Gastrocnemius medialis (tissue), 4 donors: ENCODE data around the gene MYRIP. TPM values are rescaled to one million over a fixed set of nuclear protein-coding genes. Genes with fewer than 3 reads are reported as not detected.

Experiments used
- ATAC-seq, 2 donors: fragments of 150-250 bp; one replicate each; pipeline ENCODE4 v1.9.1; 2016
- DNase-seq, 2 donors: peaks; one replicate each; pipeline ENCODE4 v3.0.0-alpha.2; 2019
- H3K27ac ChIP-seq, 4 donors: fragments of 200-600 bp; sonication (generic); 1 replicate in 1 of 4; 2 replicates in 3 of 4; pipeline ENCODE4 v1.5.1; 2016 to 2018; ENCODE audit warnings: mild to moderate bottlenecking in 2 of 4, moderate library complexity in 1 of 4
- H3K27me3 ChIP-seq, 3 donors: fragments of 200-600 bp; sonication (generic) in 2 of 3; 1 replicate in 1 of 3; 2 replicates in 2 of 3; pipeline versions ENCODE4 v1.5.1 to v1.6.0; 2016 to 2019; ENCODE audit warnings: mild to moderate bottlenecking in 1 of 3, moderate library complexity in 1 of 3
- H3K36me3 ChIP-seq, 2 donors: fragments of 200-600 bp; sonication (generic) in 1 of 2; one replicate each; pipeline ENCODE4 v1.5.1; 2017 to 2018
- H3K4me1 ChIP-seq, 2 donors: fragments of 200-600 bp; sonication (generic) in 1 of 2; one replicate each; pipeline ENCODE4 v1.5.1; 2016 to 2017; ENCODE audit warnings: mild to moderate bottlenecking in 2 of 2
- H3K4me3 ChIP-seq, 4 donors: fragments of 200-600 bp; sonication (generic) in 3 of 4; 1 replicate in 1 of 4; 2 replicates in 3 of 4; pipeline ENCODE4 v1.5.1; 2016 to 2019; ENCODE audit warnings: mild to moderate bottlenecking in 2 of 4
- H3K9me3 ChIP-seq, 3 donors: fragments of 200-600 bp; sonication (generic) in 2 of 3; 1 replicate in 1 of 3; 2 replicates in 2 of 3; pipeline ENCODE4 v1.5.1; 2016 to 2019
- POLR2A ChIP-seq, 2 donors: fragments of 450-650 bp; IDR thresholded peaks; one replicate each; pipeline ENCODE4 v1.6.1; 2017; ENCODE audit warnings: antibody characterized with exemption in 2 of 2, mild to moderate bottlenecking in 2 of 2, moderate library complexity in 2 of 2
- in situ Hi-C, 4 donors: fragments of 200-750 bp; cut with MboI; loops; one replicate each; pipeline versions ENCODE4 v1.15.0 to v1.8.0; 2017; ENCODE audit warnings: low sequenced_read_pairs in 4 of 4
- intact Hi-C: fragments of 100-400 bp; cut with DNase I; formaldehyde crosslinking; loops from one replicate; pipeline ENCODE4 v1.15.1; 2023; ENCODE audit warnings: low total_unique reads
- total RNA-seq, 4 donors: library from RNA; depleted of rRNA; stranded (reverse); fragments of >200 nt; gene quantifications; one replicate each; pipeline versions ENCODE4 v1.1.0 to v1.2.3, GENCODE V29; 2016
- TF ChIP-seq, protein P1 (sequence below), 5 experiments: fragments of 450-650 bp in 3 of 5; fragments of 200-600 bp in 2 of 5; sonication (generic) in 2 of 5; IDR thresholded peaks in 4 of 5; conservative IDR thresholded peaks in 1 of 5; 1 replicate in 4 of 5; 2 replicates in 1 of 5; pipeline ENCODE4 v1.5.1; 2016 to 2019; ENCODE audit warnings: antibody characterized with exemption in 5 of 5, mild to moderate bottlenecking in 3 of 5, moderate library complexity in 3 of 5

MYRIP gene
- total RNA-seq, 4 donors from 2014 or later: 0.66 to 1.9 (median 1.5) TPM

DNA sequence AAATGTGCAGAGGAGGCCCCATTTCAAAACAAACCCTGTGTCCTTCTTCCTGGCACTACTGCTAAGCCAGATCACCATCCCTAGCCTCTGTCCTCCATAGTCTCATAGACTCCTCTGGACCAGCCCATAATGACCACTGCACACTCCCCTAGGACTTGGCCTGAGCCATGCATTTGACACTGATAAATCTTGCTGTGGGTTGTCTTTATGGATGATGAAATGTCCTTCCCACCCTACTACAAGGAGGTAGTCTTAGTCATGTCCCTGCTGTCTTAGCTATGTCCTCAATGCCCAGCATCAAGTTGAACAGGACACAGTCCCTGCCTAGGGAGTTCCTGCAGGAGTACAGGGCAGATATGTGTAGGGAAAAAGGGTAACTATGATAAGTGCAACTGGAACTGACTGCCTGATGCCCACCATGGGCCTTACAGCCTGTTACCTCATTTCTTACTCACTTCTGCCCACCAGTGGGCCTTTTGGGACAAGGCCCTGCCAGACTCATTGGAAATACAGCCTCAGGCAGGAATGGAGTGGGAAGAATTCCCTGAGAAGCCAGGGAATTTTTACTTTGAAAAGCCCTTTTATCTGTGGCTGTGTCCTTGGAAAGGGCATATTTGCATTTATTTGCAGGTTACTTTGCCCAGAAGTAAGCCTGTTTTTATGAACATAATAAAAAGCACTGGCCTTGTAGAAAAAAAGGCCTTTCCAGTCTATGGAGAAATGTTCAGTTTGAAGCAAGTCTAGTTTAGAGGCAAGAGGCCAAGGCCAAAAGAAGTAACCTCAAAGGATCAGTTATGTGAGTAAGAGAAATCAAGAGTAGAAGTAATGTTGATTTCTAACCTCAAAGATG is 300.5 kb downstream of the MYRIP start:
- Histone ChIP-seq H3K9me3 (no peaks in the 10 kb centered on the region), H3K36me3 (no peaks in the 10 kb centered on the region), H3K4me1 (no peaks in the 10 kb centered on the region), H3K4me3 (no peak overlapping the region), H3K27ac (no peak overlapping the region), H3K27me3 (no peaks in the 10 kb centered on the region)
- DNase-seq (no peak), ATAC-seq (no peak)
- in situ Hi-C loops: no loop called here
- intact Hi-C loops: no loop called here
- TF ChIP-seq, protein P1, sequence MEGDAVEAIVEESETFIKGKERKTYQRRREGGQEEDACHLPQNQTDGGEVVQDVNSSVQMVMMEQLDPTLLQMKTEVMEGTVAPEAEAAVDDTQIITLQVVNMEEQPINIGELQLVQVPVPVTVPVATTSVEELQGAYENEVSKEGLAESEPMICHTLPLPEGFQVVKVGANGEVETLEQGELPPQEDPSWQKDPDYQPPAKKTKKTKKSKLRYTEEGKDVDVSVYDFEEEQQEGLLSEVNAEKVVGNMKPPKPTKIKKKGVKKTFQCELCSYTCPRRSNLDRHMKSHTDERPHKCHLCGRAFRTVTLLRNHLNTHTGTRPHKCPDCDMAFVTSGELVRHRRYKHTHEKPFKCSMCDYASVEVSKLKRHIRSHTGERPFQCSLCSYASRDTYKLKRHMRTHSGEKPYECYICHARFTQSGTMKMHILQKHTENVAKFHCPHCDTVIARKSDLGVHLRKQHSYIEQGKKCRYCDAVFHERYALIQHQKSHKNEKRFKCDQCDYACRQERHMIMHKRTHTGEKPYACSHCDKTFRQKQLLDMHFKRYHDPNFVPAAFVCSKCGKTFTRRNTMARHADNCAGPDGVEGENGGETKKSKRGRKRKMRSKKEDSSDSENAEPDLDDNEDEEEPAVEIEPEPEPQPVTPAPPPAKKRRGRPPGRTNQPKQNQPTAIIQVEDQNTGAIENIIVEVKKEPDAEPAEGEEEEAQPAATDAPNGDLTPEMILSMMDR (IDR thresholded peaks at IDR 0.05 in 4 of 5, conservative IDR thresholded peaks at IDR 0.05 in 1 of 5): no peak
- no peak for TF ChIP-seq POLR2A (IDR thresholded peaks at IDR 0.05)

DNA sequence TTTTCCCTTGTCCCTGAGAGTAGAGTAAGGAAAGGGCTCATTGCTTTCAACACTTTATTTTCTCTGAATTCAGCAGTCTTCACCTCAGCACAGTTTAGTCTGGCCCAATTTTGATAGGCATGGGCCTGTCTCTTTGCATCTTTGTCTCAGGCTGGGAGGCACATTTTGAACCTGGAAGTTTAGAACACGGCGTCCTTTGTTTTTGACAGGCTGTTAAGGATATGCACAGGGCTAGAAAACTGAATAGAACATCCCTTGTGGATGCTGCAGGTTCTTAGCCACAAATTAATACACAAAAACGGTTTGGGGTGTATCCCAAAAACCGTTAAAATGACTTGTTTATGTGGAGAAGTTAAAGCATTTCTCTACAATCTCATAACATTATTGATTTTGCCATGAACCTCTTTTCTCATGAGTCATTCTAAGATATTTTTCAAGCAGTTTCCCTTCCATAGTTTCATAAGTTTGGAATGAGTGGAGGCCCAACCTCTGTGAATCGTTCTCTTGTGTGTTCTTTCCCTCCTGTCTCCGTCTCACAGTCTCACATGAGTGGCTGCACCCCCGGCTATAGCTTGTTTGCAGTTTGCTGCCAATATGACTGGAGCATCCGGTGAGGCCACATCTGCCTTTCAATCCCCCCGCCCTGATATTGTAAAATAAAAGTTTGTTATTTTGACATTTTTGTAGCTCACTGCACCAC is 307.2 kb downstream of the MYRIP start:
- Histone ChIP-seq H3K27me3 (no peaks in the 10 kb centered on the region), H3K4me3 (no peak overlapping the region), H3K4me1 (no peaks in the 10 kb centered on the region), H3K36me3 (no peaks in the 10 kb centered on the region), H3K27ac (no peak overlapping the region), H3K9me3 (no peaks in the 10 kb centered on the region)
- TF ChIP-seq, protein P1 (IDR thresholded peaks at IDR 0.05 in 4 of 5, conservative IDR thresholded peaks at IDR 0.05 in 1 of 5): no peak
- TF ChIP-seq POLR2A (IDR thresholded peaks at IDR 0.05): no peak
- DNase-seq (no peak), ATAC-seq (no peak)
- intact Hi-C loops (no loop called here), in situ Hi-C loops (no loop called here)

DNA sequence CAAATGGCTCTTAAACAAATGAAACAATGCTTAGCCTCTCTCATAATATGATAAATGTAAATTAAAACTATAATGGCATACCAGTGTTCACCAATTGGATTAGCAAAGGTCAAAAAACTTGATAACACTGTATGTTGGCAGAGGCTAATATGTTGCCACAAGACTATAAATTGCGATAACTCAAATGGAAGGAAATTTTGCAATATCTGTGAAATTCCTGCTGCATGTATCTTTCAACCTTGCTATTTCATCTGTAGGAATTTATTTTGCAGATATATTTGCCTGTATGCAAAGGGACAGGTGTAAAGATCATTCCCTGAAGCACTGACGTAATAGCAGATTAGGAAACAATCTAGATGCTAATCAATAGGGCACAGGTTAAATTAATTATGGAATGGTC is 308.7 kb downstream of the MYRIP start:
- Histone ChIP-seq H3K36me3 (no peaks in the 10 kb centered on the region), H3K4me3 (no peak overlapping the region), H3K4me1 (no peaks in the 10 kb centered on the region), H3K9me3 (no peaks in the 10 kb centered on the region), H3K27ac (no peak overlapping the region), H3K27me3 (no peaks in the 10 kb centered on the region)
- ATAC-seq (no peak), DNase-seq (no peak)
- intact Hi-C loops (no loop called here), in situ Hi-C loops (no loop called here)
- TF ChIP-seq POLR2A (IDR thresholded peaks at IDR 0.05): no peak
- TF ChIP-seq, protein P1 (IDR thresholded peaks at IDR 0.05 in 4 of 5, conservative IDR thresholded peaks at IDR 0.05 in 1 of 5): no peak

DNA sequence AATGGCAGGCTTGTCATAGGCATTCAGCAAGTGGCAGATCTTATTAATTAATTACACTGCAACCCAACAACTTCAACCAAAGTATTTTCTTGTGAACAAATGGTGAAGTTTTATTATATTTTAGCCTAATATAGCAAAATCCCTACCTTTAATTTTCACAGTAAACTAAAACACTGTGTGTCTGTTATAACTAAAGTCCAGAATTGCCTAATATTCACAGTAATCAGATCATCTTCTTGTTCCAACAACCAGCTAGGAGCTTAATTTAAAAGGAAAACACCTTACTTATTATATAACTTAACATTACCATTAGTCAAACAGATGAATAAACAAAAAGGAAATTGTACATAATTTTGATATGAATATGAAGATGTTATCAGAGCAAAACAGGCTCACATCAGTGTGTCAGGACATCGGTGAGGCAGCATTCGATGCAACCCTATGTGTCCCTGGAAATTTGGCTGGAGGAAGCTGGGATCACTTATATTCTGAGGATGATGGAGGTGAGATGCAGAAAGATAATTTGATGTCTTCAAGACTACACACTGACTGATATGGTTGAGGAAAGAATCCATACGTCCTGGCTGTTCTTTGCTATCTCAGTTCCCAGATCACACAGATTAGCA is 310.8 kb downstream of the MYRIP start:
- Histone ChIP-seq H3K4me3 (no peak overlapping the region), H3K9me3 (no peaks in the 10 kb centered on the region), H3K36me3 (no peaks in the 10 kb centered on the region), H3K27ac (no peak overlapping the region), H3K4me1 (no peaks in the 10 kb centered on the region), H3K27me3 (no peaks in the 10 kb centered on the region)
- intact Hi-C loops (no loop called here), in situ Hi-C loops (no loop called here)
- ATAC-seq (no peak), DNase-seq (no peak)
- TF ChIP-seq POLR2A (IDR thresholded peaks at IDR 0.05): no peak
- TF ChIP-seq, protein P1 (IDR thresholded peaks at IDR 0.05 in 4 of 5, conservative IDR thresholded peaks at IDR 0.05 in 1 of 5): no peak
